Activated naive CD8-positive, alpha-beta T cell treated with anti-CD3 and anti-CD28 coated beads, Interleukin-2, amount 50 U/mL, for 16 hours (primary cell): ENCODE results near the gene TFF2.

ENCODE experiments used
- DNase-seq: peaks from one replicate; pipeline ENCODE4 v3.0.0-alpha.2; 2020; ENCODE audit warnings: low read depth, low spot score

Gene TFF2

GRCh38 chr21:42320791-42321190, 30.0 kb downstream of the TFF2 start:
- DNase-seq: no peak

GRCh38 chr21:42319851-42320572, 30.8 kb downstream of the TFF2 start:
- DNase-seq: no peak

- no peak for DNase-seq
Observed at GRCh38 chr21:42319376-42319775, 31.4 kb downstream of the TFF2 start.

GRCh38 chr21:42317826-42318746, 32.7 kb downstream of the TFF2 start:
- DNase-seq: no peak

GRCh38 chr21:42317341-42317741, 33.5 kb downstream of the TFF2 start:
- no peak for DNase-seq

GRCh38 chr21:42316891-42317290, 33.9 kb downstream of the TFF2 start:
- no peak for DNase-seq

GRCh38 chr21:42315296-42315891, 35.4 kb downstream of the TFF2 start, which contains the start of gene TFF3:
TFF3 (minus strand) TSS chr21:42315409; CDS start chr21:42315374, 35 bp downstream.
- no peak for DNase-seq

GRCh38 chr21:42314616-42315295, 36.0 kb downstream of the TFF2 start:
- DNase-seq: no peak

- no peak for DNase-seq
Observed at GRCh38 chr21:42313501-42313969, 37.3 kb downstream of the TFF2 start.

- no peak for DNase-seq
Observed at GRCh38 chr21:42312626-42313104, 38.1 kb downstream of the TFF2 start.

GRCh38 chr21:42311816-42312625, 38.8 kb downstream of the TFF2 start:
- no peak for DNase-seq

GRCh38 chr21:42311160-42311559, 39.6 kb downstream of the TFF2 start:
- DNase-seq: no peak

GRCh38 chr21:42310411-42311001, 40.3 kb downstream of the TFF2 start:
- DNase-seq: no peak

GRCh38 chr21:42309753-42310213, 41.0 kb downstream of the TFF2 start:
- peak; percentile 42 for DNase-seq

- no peak for DNase-seq
Observed at GRCh38 chr21:42308914-42309752, 41.7 kb downstream of the TFF2 start.

GRCh38 chr21:42308161-42308913, 42.5 kb downstream of the TFF2 start:
- DNase-seq: no peak

GRCh38 chr21:42307106-42307505, 43.7 kb downstream of the TFF2 start:
- no peak for DNase-seq

GRCh38 chr21:42306366-42307035, 44.3 kb downstream of the TFF2 start:
- DNase-seq: no peak
